D721Med (cell line): ENCODE data around the gene TNPO3.

Experiments used
- DNase-seq: peaks from one replicate; pipeline ENCODE4 v3.0.0; 2011; ENCODE audit warnings: low spot score; ENCODE audit not compliant: insufficient read length
- FAIRE-seq: peaks from 2 replicates; lab custom pipeline; 2011; peaks lifted over from hg19 to GRCh38; lab: Jason Lieb, UNC
- TF ChIP-seq, protein P1 (sequence below): IDR thresholded peaks from 2 replicates; pipeline ENCODE4 v1.5.1; 2012; ENCODE audit warnings: mild to moderate bottlenecking, control low read depth; ENCODE audit not compliant: insufficient read depth; ENCODE audit errors: missing control alignments

Gene TNPO3

DNA sequence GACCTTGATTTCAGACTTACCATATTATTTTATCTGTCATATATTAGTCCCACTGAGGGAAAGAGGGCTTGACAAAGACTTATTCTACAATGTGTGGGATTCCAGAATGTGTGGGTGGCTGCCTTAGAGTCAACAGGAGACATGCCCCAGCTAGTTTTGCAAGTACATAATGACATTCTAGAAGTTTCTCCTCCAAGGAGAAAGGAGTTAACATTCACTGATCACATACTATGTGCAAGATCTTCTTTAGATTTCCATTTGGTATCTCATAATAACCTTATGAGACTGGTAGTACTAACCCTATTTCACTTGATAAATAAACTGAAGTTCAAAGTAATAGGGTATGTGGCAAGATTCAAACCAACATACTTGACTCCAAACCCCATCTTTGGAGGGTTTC lies 92.0 kb downstream of the TNPO3 start:
- DNase-seq, result no peak
- FAIRE-seq, result no peak
- TF ChIP-seq, protein P1, sequence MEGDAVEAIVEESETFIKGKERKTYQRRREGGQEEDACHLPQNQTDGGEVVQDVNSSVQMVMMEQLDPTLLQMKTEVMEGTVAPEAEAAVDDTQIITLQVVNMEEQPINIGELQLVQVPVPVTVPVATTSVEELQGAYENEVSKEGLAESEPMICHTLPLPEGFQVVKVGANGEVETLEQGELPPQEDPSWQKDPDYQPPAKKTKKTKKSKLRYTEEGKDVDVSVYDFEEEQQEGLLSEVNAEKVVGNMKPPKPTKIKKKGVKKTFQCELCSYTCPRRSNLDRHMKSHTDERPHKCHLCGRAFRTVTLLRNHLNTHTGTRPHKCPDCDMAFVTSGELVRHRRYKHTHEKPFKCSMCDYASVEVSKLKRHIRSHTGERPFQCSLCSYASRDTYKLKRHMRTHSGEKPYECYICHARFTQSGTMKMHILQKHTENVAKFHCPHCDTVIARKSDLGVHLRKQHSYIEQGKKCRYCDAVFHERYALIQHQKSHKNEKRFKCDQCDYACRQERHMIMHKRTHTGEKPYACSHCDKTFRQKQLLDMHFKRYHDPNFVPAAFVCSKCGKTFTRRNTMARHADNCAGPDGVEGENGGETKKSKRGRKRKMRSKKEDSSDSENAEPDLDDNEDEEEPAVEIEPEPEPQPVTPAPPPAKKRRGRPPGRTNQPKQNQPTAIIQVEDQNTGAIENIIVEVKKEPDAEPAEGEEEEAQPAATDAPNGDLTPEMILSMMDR, result no peak

DNA sequence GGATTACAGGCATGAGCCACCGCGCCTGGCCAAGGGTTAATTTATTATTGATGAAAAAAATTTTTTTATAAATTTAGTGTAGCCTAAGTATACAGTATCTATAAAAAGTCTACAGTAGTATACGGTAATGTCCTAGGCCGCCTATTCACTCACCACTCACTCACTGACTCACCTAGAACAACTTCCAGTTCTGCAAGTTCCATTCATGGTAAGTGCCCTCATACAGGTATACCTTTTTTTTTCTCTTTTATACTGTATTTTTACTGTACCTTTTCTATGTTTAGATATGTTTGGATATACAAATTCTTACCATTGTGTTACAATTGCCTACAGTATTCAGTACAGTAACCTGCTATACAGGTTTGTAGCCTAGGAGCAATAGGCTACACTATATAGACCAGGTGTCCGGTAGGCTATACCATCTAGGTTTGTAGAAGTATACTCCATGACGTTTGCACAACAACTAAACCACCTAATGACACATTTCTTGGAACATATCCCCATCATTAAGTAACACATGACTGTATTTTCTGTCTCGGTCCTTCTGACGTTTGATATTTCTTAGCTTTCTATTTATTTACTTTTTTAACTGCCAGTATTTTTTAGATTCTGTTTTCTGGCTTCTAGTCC lies 93.8 kb downstream of the TNPO3 start:
- FAIRE-seq (no peak), DNase-seq (no peak)
- TF ChIP-seq, protein P1, result no peak

DNA sequence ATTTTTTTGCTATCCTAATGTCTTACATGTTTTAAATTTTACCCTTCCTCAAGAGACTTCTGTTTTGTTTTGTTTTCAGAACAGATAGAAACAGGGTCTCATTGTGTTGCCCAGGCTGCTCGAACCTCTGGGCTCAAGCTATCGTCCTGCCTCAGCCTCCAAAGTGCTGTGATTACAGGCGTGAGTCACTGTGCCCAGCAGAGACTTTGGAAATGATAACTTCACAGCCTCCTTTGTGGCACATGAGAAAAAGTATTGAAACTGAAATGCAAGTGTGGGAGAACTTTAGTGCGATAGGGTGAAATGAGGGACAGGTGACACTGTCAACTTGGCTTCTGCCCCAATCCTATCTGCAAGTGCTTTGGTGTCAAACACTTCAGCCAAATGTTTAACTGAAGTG lies 95.6 kb downstream of the TNPO3 start:
- FAIRE-seq, result no peak

DNA sequence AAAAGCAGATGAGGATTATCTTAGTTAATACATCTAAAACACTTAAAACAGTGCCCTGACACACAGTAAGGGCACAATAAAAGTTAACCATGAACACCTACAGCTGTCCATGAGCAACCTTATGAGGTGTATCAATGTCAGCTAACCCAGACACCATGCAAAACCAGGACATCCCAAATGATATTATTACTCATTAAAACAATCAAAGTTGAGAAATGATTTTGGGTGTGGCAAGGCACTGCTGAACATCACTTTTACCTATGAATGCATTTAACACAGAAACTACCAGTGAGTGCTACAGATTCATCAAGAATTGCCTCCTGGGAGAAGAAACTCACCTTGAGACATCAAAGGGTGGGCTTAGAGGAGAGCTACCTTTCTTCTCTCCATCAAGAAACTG lies 98.9 kb downstream of the TNPO3 start:
- no peak for FAIRE-seq
- DNase-seq, result no peak
- TF ChIP-seq, protein P1, result no peak

More for the DNA sequence above, 95.6 kb downstream of the TNPO3 start:
- TF ChIP-seq, protein P1, result no peak
- DNase-seq, result no peak

DNA sequence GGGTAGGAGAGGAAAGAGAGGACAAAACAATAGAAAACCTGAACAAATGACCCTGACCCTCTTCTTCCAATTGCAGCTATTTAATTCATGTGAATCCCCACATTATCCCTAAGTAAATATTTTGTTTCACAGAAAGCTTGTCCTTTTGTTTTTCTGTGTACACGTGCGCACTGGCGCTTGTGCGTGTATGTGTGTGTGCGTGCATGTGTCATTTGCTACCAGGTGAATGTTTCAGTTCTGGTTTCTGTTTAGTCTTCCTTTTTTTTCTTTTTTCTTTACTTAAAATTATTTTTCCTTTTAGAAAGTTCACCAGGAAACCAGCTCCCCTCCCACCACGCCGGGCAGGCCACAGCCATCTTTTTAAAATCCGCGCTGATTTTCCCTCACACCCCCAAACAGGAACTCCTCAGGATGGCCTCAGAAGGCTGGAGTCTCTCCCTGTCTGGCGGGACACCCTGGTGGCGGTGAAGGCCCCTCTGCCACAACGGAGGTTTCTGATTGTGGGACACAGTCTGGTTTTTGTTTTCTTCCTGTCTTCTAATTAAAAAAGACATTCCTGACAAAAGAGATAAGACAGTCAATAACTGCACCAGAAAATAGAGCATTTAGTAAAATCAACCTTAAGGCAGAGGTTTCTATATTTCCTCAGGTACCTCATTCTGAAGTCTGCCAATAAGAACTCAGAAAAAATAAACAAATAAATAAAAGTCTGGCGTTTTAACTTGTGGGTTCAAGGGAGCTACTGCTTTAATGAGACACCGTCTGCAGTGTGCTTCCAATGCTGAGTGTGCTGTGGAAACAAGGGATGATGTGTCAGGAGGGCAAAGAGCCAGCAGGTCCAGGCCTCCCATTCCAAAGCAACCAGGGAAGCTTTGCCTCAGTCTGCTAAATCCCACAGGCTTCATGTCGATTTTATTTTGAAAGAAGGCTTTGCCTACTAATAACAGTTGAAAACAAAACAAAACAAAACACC lies 99.8 kb downstream of the TNPO3 start:
- TF ChIP-seq, protein P1, result no peak

DNA sequence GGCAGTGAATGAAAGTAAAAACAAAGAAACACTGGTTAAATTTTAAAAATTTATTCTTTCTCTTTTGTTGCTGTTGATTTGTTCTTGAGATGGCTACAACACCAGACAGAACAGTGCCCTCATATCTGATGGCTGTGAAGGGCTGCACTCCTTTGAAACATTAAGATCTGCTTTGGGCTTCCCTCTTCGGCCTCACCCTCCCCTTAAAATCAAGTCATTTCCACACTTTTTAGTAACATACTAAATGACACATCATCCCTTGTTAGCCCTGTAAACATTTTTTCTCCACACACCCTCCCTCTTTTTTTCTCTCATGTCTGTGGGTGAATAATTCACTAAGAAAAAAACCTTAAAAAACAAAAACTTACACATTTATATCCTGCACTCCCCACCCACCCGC lies 100.8 kb downstream of the TNPO3 start:
- DNase-seq, result no peak
- TF ChIP-seq, protein P1, result no peak
- FAIRE-seq, result no peak

More for the DNA sequence above, 99.8 kb downstream of the TNPO3 start:
- no peak for DNase-seq
- no peak for FAIRE-seq
